HepG2 (cell line): ENCODE measurements around the gene PCNT. TPM values are rescaled to one million over a fixed set of nuclear protein-coding genes. Genes with fewer than 3 reads are reported as not detected.

Source experiments
- ATAC-seq: fragments of 200-7000 bp; cut with Tn5 transposase; 3 replicates; pipeline ENCODE4 v1.9.1; 2020; ENCODE audit warnings: mild to moderate bottlenecking, moderate library complexity
- BruUV-seq: library from RNA; stranded (reverse); fragments of 400-500 nt; replicated peaks from 2 replicates; lab custom pipeline; 2021; lab: Mats Ljungman, UMichigan
- CTCF ChIA-PET: fragments of 300-600 bp; formaldehyde crosslinking; extraction: SDS; loops from one replicate; lab custom pipeline; 2021; ENCODE audit warnings: low total read pairs, inconsistent platforms, low intra/inter-chr PET ratio; lab: Yijun Ruan, JAX
- POLR2A ChIA-PET: fragments of 350-600 bp; sonication (Branson Sonifier 250); formaldehyde crosslinking; loops from one replicate; lab custom pipeline; 2020; ENCODE audit warnings: antibody characterized with exemption, inconsistent platforms; lab: Yijun Ruan, JAX
- DNase-seq: peaks from one replicate; pipeline ENCODE4 v3.0.0-alpha.2; 2015; ENCODE audit warnings: low spot score
- FAIRE-seq: peaks from 3 replicates; lab custom pipeline; 2011; peaks lifted over from hg19 to GRCh38; lab: Jason Lieb, UNC
- H2AFZ ChIP-seq: one replicate; pipeline ENCODE4 v1.6.1; 2011; ENCODE audit warnings: low read length, inconsistent platforms
- H3K27ac ChIP-seq: fragments of 300-600 bp; 3 replicates; pipeline ENCODE4 v1.8.0; 2011; ENCODE audit warnings: mixed run types, mild to moderate bottlenecking, mixed read lengths, low read length, inconsistent platforms; ENCODE audit not compliant: insufficient read depth; ENCODE audit errors: extremely low read length
- H3K27me3 ChIP-seq, 2 experiments: fragments of 200-600 bp in 1 of 2; 2 replicates in 1 of 2; 3 replicates in 1 of 2; pipeline versions ENCODE4 v1.6.0 to v1.8.0; 2011; ENCODE audit warnings: low read length in 2 of 2, mild to moderate bottlenecking in 2 of 2, moderate library complexity in 2 of 2, inconsistent platforms in 1 of 2; ENCODE audit not compliant: insufficient read depth in 2 of 2, control insufficient read depth in 1 of 2
- H3K36me3 ChIP-seq, 2 experiments: fragments of 200-600 bp in 1 of 2; replicated peaks in 1 of 2; 2 replicates in 1 of 2; 3 replicates in 1 of 2; pipeline versions ENCODE4 v1.5.1 to v1.8.0; 2011; ENCODE audit warnings: low read length in 2 of 2, inconsistent platforms in 1 of 2; ENCODE audit not compliant: insufficient read depth in 2 of 2, control insufficient read depth in 1 of 2
- H3K4me1 ChIP-seq: 2 replicates; pipeline ENCODE4 v1.5.1; 2012; ENCODE audit warnings: low read length, inconsistent platforms; ENCODE audit not compliant: insufficient read depth
- H3K4me2 ChIP-seq: 2 replicates; pipeline ENCODE4 v1.6.0; 2011; ENCODE audit warnings: low read depth, low read length, inconsistent platforms
- H3K4me3 ChIP-seq, 3 experiments: fragments of 200-600 bp in 1 of 3; sonication (generic), shearing (Covaris generic) in 1 of 3; replicated peaks in 1 of 3; 2 replicates each; pipeline ENCODE4 v1.5.1; 2011 to 2016; ENCODE audit warnings: low read length in 3 of 3, inconsistent platforms in 2 of 3, low read depth in 2 of 3, mild to moderate bottlenecking in 2 of 3, control low read depth in 1 of 3, mixed read lengths in 1 of 3; ENCODE audit not compliant: insufficient read depth in 1 of 3
- H3K79me2 ChIP-seq: one replicate; pipeline ENCODE4 v1.6.1; 2011; ENCODE audit warnings: low read length, inconsistent platforms; ENCODE audit not compliant: insufficient read depth
- H3K9ac ChIP-seq: 2 replicates; pipeline ENCODE4 v1.6.0; 2011; ENCODE audit warnings: mild to moderate bottlenecking, low read depth, low read length, inconsistent platforms; ENCODE audit not compliant: insufficient read depth
- H3K9me3 ChIP-seq: 2 replicates; pipeline ENCODE4 v1.5.1; 2012; ENCODE audit warnings: mild to moderate bottlenecking, low read length
- H4K20me1 ChIP-seq: 2 replicates; pipeline ENCODE4 v1.6.0; 2011; ENCODE audit warnings: inconsistent platforms, mild to moderate bottlenecking, low read length, moderate library complexity; ENCODE audit not compliant: insufficient read depth
- ARID2 ChIP-seq: sonication (generic); formaldehyde crosslinking; IDR thresholded peaks from 2 replicates; pipeline ENCODE4 v1.8.1; 2022; ENCODE audit warnings: mild to moderate bottlenecking, missing genetic modification reagents, borderline replicate concordance
- MIER2 ChIP-seq: IDR thresholded peaks from 2 replicates; pipeline ENCODE4 v1.6.1; 2016; ENCODE audit warnings: missing biosample characterization, missing genetic modification reagents
- MTF2 ChIP-seq: sonication (generic); formaldehyde crosslinking; IDR thresholded peaks from 2 replicates; pipeline ENCODE4 v1.5.0; 2020; ENCODE audit warnings: missing genetic modification reagents, borderline replicate concordance
- NFIB ChIP-seq: sonication (generic); formaldehyde crosslinking; IDR thresholded peaks from 2 replicates; pipeline ENCODE4 v1.9.0; 2021; ENCODE audit warnings: missing genetic modification reagents, mild to moderate bottlenecking, borderline replicate concordance
- PRPF4 ChIP-seq: fragments of 200-400 bp; formaldehyde crosslinking; IDR thresholded peaks from 2 replicates; pipeline ENCODE4 v1.6.1; 2016; ENCODE audit warnings: low read length, low read depth; ENCODE audit not compliant: poor library complexity, severe bottlenecking
- SIN3B ChIP-seq: fragments of 150-350 bp; IDR thresholded peaks from 2 replicates; pipeline ENCODE4 v1.6.1; 2014; ENCODE audit warnings: low read length
- SIX4 ChIP-seq: sonication (generic); formaldehyde crosslinking; IDR thresholded peaks from 2 replicates; pipeline ENCODE4 v1.4.0; 2020; ENCODE audit warnings: missing genetic modification reagents
- SNAPC2 ChIP-seq: sonication (generic); formaldehyde crosslinking; IDR thresholded peaks from 2 replicates; pipeline ENCODE4 v1.8.1; 2022; ENCODE audit warnings: mild to moderate bottlenecking, missing genetic modification reagents
- SP5 ChIP-seq: IDR thresholded peaks from 2 replicates; pipeline ENCODE4 v1.6.1; 2016; ENCODE audit warnings: low read depth, borderline replicate concordance
- TSC22D2 ChIP-seq: sonication (generic); formaldehyde crosslinking; IDR thresholded peaks from 2 replicates; pipeline ENCODE4 v1.5.1; 2020; ENCODE audit warnings: missing genetic modification reagents, mild to moderate bottlenecking, borderline replicate concordance
- ZFP36 ChIP-seq: fragments of 150-350 bp; IDR thresholded peaks from 2 replicates; pipeline ENCODE4 v1.6.1; 2018; ENCODE audit warnings: borderline replicate concordance, low read length, low read depth; ENCODE audit not compliant: partially characterized antibody
- ZFP36L2 ChIP-seq: sonication (generic); formaldehyde crosslinking; IDR thresholded peaks from 2 replicates; pipeline ENCODE4 v1.4.0; 2020; ENCODE audit warnings: missing genetic modification reagents
- ZNF274 ChIP-seq: sonication (generic); formaldehyde crosslinking; IDR thresholded peaks from 2 replicates; pipeline ENCODE4 v1.5.1; 2020; ENCODE audit warnings: mild to moderate bottlenecking, missing genetic modification reagents
- ZNF441 ChIP-seq: sonication (generic); formaldehyde crosslinking; IDR thresholded peaks from 2 replicates; pipeline ENCODE4 v1.7.0; 2021; ENCODE audit warnings: missing genetic modification reagents, borderline replicate concordance
- ZNF562 ChIP-seq: sonication (generic); formaldehyde crosslinking; IDR thresholded peaks from 2 replicates; pipeline ENCODE4 v1.8.0; 2022; ENCODE audit warnings: missing genetic modification reagents, borderline replicate concordance
- ZNF567 ChIP-seq: sonication (generic); formaldehyde crosslinking; IDR thresholded peaks from 2 replicates; pipeline ENCODE4 v1.8.1; 2023; ENCODE audit warnings: mild to moderate bottlenecking, missing genetic modification reagents, borderline replicate concordance
- ZNF674 ChIP-seq: sonication (generic); formaldehyde crosslinking; IDR thresholded peaks from 2 replicates; pipeline ENCODE4 v1.5.0; 2020; ENCODE audit warnings: low read depth, mild to moderate bottlenecking, missing genetic modification reagents
- WGBS: methylation state at CpG from one replicate; pipeline ENCODE4 v1.1.6; 2017; ENCODE audit warnings: low lambda C conversion rate; 5-methylcytosine and 5-hydroxymethylcytosine counted together
- in situ Hi-C: cut with HindIII; loops from 2 replicates; pipeline ENCODE4 v1.10.0; 2017; ENCODE audit warnings: low pct_unique_long_range_greater_than_20kb; ENCODE audit not compliant: extremely low pct_ligation_motif_present
- intact Hi-C: fragments of 100-400 bp; cut with micrococcal nuclease; formaldehyde crosslinking; loops from one replicate; pipeline ENCODE4 v1.10.0; 2022; ENCODE audit not compliant: unreplicated experiment
- polyA plus RNA-seq, 8 experiments: library from polyadenylated mRNA; depleted of rRNA in 3 of 8; stranded (reverse) in 7 of 8; unstranded in 1 of 8; fragments of >200 nt; fragmentation: Illumina TruSeq in 4 of 8; extraction: Trizol in 4 of 8; gene quantifications; 2 replicates each; pipeline versions ENCODE4 v1.2.1 to v1.2.3, GENCODE V29; 2011 to 2016; ENCODE audit warnings: low read depth in 4 of 8, missing spikeins in 1 of 8, mixed read lengths in 1 of 8; ENCODE audit not compliant: insufficient read depth in 1 of 8
- total RNA-seq, 5 experiments: library from RNA; depleted of rRNA; stranded (reverse); fragments of >200 nt; fragmentation: Illumina TruSeq; extraction: Trizol; gene quantifications; 2 replicates each; pipeline ENCODE4 v1.2.3, GENCODE V29; 2016; ENCODE audit warnings: low read depth in 1 of 5
- TF ChIP-seq, protein P1 (sequence below): sonication (generic); formaldehyde crosslinking; IDR thresholded peaks from 2 replicates; pipeline ENCODE4 v1.4.0; 2020; ENCODE audit warnings: missing genetic modification reagents, borderline replicate concordance

Gene PCNT
- total and polyA plus RNA-seq, 2 of the 13 experiments (the other 11 are each of a cell fraction or from before 2014, with no cell fraction given): 5.6 to 12.4 TPM

DNA sequence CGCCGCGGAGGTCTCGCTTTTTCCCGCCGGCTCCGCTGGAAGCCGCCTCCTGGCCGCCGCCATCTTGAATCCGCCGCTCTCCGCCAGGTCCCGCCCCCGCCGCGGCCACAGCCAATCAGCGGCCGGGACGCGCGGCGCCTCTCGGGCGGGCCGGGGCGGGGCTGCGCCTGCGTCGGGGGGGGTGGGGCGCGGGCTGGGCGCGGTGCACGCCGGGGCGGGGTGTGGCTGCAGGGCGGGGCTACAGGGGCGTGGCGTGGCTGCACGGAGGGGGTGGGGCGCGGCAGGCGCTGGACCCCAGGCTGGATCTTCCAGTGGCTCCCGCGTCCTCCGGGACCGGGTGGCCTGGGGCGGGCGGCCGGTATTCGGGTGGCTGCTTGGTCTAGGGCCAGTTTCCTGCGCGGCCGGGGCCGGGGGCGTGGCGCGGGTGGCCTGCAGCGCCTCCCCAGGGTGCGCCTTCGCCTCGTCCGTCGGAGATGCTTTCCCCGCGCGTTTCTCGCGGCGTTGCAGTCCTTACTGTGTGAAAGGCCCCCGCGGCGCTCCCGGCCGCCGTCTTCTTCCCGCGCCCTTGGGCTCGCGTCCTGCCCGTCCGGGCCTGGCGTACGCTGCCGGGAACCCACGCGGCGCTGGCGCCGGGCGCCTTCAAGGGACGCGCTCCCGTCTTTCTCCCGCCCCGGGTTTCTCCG is 575 bp downstream of the PCNT start (continued):
- TF ChIP-seq MTF2 (0 out of 2 replicates have a peak, but pooled peaks have one; percentile 71), SP5 (CRISPR knock-in tag) (0 out of 2 replicates have a peak, but pooled peaks have one; percentile 27), SIN3B (peak; percentile 89), MIER2 (CRISPR knock-in tag) (no peak), ZNF441 (no peak), ZNF567 (no peak), ZNF562 (CRISPR knock-in tag) (no peak), ZFP36 (no peak), SIX4 (no peak)

DNA sequence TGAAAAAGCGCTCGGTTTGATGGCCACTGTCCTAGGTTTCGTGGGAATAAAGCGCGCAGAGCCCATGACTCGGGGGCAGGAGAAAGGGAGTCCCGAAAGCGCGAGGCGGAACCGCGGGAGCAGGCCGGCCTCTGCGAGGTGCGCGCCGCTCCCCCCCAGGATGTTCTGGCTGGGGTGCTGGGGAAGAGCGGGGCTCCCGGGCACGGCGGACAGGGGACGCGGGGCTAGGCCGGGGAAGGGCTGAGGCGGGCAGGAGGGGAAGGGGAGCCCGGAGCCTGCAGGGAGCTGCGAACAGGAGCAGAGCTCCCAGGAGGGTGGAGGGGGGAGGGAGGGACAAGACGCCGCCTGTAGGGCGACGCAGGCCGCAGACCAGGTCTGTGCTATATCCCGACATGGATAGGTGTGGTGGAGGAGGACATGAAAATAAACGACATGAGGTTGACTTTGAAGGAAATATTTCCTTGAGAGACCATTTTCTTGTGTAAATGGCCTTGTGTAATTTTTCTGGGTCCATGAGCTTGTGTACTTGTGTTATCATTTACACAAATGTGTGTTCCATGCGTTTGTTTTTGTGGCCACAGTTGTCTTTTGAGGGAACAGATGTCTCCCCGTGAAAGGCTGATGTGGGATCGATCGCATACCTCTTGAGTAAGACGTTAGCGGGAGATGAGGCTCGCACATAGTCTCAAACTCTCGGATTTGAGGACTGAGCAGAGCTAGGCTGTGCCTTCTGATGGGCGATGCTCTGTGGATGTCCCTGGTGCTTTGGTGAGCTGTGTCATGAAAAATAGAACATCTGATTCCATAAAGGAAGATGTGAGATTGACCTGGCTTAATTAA is 1.3 kb downstream of the PCNT start:
- intact Hi-C loops: loop anchor here (1.0 to 2.0 kb wide), 2 partner anchors 39 to 94 kb away; partner anchors contain the start of gene YBEY
- Histone ChIP-seq H3K79me2 (peaks cover 53% of the 10 kb centered on the region), H3K4me2 (peak overlapping the region; percentile 100), H2AFZ (peak overlapping the region; percentile 85), H3K9me3 (no peaks in the 10 kb centered on the region), H3K4me1 (peaks cover 50% of the 10 kb centered on the region), H3K36me3 (peaks cover 5 to 20% of the 10 kb centered on the region in 2 experiments; a peak in 3 of 5 replicates), H3K27me3 (no peaks in the 10 kb centered on the region; a peak in 1 of 5 replicates), H3K27ac (peak overlapping the region; percentile 82), H3K4me3 (peak overlapping the region; percentile 91 to 96 (median 95)), H4K20me1 (no peaks in the 10 kb centered on the region), H3K9ac (peak overlapping the region; percentile 79)
- DNase-seq (peak; percentile 35), ATAC-seq (peak; percentile 56), FAIRE-seq (no peak)
- WGBS: 2% methylated on average over 38 of the region's 43 CpGs
- no TSS peak for BruUV-seq
- in situ Hi-C loops: no loop called here
- ChIA-PET POLR2A (interaction anchor here (0.6 to 1.7 kb wide), 5 partner anchors 8 to 352 kb away, joined by 3 to 4 read pairs (median 3); no protein-coding TSS in a partner anchor), CTCF (interaction anchor here (1.3 kb wide), 1 partner anchor 178 kb away, joined by 5 read pairs; no protein-coding TSS in a partner anchor)
- TF ChIP-seq, protein P1, sequence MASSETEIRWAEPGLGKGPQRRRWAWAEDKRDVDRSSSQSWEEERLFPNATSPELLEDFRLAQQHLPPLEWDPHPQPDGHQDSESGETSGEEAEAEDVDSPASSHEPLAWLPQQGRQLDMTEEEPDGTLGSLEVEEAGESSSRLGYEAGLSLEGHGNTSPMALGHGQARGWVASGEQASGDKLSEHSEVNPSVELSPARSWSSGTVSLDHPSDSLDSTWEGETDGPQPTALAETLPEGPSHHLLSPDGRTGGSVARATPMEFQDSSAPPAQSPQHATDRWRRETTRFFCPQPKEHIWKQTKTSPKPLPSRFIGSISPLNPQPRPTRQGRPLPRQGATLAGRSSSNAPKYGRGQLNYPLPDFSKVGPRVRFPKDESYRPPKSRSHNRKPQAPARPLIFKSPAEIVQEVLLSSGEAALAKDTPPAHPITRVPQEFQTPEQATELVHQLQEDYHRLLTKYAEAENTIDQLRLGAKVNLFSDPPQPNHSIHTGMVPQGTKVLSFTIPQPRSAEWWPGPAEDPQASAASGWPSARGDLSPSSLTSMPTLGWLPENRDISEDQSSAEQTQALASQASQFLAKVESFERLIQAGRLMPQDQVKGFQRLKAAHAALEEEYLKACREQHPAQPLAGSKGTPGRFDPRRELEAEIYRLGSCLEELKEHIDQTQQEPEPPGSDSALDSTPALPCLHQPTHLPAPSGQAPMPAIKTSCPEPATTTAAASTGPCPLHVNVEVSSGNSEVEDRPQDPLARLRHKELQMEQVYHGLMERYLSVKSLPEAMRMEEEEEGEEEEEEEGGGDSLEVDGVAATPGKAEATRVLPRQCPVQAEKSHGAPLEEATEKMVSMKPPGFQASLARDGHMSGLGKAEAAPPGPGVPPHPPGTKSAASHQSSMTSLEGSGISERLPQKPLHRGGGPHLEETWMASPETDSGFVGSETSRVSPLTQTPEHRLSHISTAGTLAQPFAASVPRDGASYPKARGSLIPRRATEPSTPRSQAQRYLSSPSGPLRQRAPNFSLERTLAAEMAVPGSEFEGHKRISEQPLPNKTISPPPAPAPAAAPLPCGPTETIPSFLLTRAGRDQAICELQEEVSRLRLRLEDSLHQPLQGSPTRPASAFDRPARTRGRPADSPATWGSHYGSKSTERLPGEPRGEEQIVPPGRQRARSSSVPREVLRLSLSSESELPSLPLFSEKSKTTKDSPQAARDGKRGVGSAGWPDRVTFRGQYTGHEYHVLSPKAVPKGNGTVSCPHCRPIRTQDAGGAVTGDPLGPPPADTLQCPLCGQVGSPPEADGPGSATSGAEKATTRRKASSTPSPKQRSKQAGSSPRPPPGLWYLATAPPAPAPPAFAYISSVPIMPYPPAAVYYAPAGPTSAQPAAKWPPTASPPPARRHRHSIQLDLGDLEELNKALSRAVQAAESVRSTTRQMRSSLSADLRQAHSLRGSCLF (CRISPR knock-in tag): no peak
- TF ChIP-seq ZNF674 (no peak), PRPF4 (no peak), NFIB (CRISPR knock-in tag) (no peak), SNAPC2 (CRISPR knock-in tag) (no peak), ZNF274 (CRISPR knock-in tag) (no peak), TSC22D2 (CRISPR knock-in tag) (no peak), ARID2 (CRISPR knock-in tag) (no peak), ZFP36L2 (CRISPR knock-in tag) (no peak)
